HFF-Myc (cell line): Measurements from ENCODE around the gene AMDHD2.

Source experiments
- DNase-seq: peaks from one replicate; pipeline ENCODE4 v3.0.0-alpha.2; 2011; ENCODE audit warnings: low read depth; ENCODE audit errors: extremely low read depth
- H3K4me3 ChIP-seq: replicated peaks from 2 replicates; pipeline ENCODE4 v1.5.1; 2011; ENCODE audit warnings: low read depth, mild to moderate bottlenecking, control low read depth, low read length
- TF ChIP-seq, protein P1 (sequence below): IDR thresholded peaks from 2 replicates; pipeline ENCODE4 v1.5.1; 2012; ENCODE audit warnings: mild to moderate bottlenecking, low read depth, low read length, control low read depth; ENCODE audit errors: missing control alignments

Gene AMDHD2

DNA sequence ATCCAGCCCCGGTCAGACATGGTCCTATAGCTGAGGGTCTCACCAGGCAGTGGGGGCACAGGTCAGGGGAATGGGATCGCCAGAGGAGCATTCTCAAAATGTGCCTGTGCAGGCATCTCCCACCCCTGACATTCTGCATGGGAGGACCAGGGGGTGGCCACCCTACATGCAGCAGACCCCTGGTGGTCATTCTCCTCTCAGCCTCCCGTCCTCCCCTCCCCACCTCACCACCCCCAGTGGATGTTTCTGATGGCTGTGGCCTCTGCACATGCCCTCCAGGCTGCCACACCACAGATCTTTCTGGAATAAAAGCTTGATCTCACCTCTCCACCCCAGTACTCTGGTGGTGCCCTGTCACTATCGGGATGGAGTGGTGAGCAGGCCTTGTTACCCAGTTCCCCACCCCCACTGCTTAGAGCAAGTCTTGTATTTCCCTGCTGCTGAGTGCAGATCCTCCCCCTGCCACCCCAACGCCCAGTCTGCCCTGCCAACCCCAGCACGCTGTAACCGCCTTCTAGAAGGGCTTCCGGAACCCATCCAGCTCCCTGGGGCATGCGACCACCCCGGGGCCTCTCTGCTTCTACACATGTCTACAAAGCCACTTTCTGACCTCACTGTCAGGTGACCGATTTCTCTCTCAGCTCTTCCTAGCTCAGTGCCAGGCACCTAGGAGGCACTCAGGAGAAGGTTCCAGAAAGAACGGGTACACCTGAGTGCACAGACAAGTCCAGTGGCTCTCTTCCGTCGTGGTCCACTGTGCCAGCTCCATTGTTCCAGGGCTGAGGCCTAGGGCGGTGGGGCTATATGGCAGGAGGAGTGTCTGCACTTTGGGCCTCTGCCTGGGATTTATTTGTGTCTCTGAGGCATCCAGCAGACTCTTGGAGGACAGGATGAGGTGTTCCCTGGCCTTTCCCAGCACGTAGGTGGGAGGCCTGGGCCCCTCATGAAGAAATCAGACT, 36.0 kb upstream of the AMDHD2 start:
- H3K4me3 ChIP-seq = no peak overlapping the region
- TF ChIP-seq, protein P1, sequence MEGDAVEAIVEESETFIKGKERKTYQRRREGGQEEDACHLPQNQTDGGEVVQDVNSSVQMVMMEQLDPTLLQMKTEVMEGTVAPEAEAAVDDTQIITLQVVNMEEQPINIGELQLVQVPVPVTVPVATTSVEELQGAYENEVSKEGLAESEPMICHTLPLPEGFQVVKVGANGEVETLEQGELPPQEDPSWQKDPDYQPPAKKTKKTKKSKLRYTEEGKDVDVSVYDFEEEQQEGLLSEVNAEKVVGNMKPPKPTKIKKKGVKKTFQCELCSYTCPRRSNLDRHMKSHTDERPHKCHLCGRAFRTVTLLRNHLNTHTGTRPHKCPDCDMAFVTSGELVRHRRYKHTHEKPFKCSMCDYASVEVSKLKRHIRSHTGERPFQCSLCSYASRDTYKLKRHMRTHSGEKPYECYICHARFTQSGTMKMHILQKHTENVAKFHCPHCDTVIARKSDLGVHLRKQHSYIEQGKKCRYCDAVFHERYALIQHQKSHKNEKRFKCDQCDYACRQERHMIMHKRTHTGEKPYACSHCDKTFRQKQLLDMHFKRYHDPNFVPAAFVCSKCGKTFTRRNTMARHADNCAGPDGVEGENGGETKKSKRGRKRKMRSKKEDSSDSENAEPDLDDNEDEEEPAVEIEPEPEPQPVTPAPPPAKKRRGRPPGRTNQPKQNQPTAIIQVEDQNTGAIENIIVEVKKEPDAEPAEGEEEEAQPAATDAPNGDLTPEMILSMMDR = no peak
- DNase-seq = no peak

DNA sequence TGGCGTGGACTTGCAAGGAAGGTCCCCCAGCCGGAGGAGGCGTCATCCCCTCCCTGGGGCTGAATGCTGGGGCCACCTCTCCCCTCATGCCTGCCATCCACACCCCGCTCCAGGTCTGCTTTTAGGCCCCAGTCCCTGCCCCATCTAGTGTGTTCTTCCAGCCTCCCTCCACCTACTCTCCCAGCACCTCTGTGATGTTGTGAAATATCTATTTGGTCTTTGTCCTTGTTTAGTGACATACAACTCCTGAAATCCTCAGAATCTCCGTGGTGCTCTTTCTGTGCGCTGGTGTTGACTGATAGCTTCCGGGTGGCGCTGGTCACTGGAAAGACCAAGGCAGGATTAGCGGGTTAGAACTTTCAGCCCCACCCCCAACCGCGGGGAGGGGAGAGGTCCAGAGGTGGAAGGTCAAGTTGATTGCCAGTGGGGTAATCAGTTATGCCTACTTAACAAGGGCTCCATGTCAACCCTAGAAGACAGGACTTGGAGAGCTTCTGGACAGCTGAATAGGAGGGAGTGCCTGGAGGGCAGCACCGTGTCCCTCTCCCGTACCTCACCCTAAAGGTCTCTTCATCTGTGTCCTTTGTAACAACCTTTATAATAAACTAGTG, 35.2 kb upstream of the AMDHD2 start:
- TF ChIP-seq, protein P1 = no peak
- H3K4me3 ChIP-seq = no peak overlapping the region
- no peak for DNase-seq

DNA sequence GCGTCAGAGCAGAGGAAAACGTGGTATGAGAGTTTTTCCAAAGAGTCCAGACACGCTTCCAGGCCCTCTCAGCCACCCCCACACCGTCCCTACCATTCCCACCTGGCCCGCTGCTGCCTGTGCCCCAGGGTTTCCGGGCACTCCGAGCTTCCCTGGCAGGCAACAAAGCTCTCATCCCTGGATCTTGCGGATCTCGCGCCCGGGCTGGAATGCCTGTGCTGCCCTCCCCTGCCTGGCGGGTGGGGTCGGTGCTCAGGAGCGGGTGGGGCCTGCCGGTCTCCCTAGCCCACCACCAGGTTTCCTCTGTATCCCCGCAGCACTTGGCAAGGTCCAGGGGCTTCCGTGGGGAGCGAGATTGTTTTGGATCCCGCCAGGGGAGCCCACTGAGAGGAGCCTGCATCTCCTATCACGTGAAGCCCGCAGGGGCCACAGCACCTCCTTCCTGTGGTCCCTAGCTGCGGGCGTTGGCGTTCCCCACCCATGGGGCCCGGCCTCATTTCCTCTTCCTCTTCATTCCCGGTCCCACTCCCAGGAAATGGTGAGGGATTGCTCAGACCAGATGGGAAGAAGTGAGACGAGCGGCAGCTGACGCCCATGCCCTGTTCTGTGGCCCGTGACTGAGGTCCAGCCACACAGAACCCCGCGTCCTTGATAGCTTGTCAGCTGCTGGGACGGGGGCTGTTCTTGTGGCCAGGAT, 34.2 kb upstream of the AMDHD2 start:
- TF ChIP-seq, protein P1 = no peak
- H3K4me3 ChIP-seq = no peak overlapping the region
- no peak for DNase-seq

DNA sequence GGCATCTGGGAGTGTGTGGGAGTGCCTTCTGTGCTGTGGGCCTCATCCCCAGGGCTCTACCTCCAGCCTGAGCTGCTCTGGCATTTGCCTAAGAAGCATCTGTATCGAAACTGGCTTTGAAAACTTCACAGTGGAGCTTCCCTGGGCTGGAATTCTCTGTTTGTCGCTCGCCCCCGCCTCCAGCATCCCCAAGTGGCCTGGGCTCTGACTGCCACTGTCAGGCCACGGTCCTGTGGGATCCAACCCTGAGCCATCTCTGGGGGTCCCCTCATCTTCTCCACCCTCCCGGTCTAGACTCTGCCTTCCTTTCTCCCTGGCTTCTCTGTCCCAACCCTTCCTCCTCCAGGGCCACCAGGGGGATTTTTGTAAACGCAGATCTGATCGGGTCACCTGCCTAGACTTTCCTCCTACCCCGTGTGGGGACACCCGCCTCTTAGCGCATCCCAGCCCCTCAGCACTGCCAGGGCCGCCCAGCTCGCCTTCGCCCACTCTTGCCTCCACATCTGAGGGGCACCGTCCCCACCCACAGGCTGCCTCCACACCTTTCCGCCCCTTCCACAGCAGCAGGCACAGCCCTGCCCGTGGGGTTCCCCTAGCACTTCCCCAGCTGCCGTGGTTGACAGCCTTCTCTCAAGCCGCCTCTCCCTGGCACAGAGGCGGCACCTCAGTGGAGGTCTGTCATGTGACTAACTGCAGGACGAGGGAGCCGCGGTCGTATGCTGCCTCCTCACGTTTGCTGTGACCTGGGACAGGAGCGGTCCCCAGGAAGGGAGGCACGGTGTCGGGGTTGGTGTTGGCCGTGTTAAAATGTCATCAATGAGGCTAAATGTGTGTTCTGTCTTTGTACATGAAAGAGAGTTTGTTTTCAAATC, 33.3 kb upstream of the AMDHD2 start:
- TF ChIP-seq, protein P1 = no peak
- DNase-seq = no peak
- no peak overlapping the region for H3K4me3 ChIP-seq

DNA sequence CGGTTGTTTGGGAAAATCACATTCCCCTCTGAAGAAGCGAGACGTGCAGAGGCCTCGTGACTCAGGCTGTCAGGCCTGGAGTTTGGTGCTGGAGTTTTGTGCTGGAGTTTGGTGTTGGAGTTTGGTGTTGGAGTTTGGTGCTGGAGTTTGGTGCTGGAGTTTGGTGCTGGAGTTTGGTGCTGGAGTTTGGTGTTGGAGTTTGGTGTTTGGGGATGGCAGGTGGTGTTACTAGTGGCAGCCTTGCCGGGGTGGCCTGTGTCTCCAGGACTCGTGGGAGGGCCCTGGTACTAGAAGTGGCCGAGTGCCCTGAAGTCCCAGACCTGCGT, 32.7 kb upstream of the AMDHD2 start:
- H3K4me3 ChIP-seq = no peak overlapping the region
- TF ChIP-seq, protein P1 = no peak
- DNase-seq = no peak

DNA sequence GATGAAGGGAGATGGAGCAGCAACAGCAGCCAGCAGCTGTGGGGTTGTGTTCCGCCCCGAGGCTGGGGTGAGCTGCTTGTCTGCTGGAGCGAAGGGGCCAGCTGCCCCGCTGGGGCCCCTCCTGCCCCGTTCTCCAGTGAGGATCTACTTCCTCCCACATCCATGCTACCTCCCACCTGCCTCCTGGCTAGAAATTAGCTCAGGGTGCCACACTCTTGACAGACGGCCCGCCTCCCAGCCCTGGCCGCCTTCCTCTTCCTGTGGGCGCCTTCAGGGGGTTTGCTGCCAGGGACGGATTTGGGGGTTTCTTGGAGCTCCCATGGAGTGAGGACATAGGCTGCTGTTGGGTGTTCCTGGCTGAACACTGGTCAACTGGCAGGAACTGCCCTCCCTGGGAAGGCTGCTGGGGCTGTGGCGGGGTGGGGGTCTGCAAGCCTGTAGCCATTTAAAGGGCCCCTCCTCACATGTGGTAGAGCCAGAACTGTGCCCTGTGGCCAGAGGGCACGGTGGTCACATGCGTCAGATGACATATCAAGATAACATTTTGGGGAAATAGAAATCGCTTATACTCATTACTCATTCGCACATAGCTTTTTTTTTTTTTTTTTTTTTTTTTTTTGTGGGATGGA, 32.2 kb upstream of the AMDHD2 start:
- H3K4me3 ChIP-seq = no peak overlapping the region
- DNase-seq = no peak
- TF ChIP-seq, protein P1 = no peak
